NCI-H345 treated with DMSO at 0.1 percent for 48 hours (cell line): ENCODE results near the gene MMP13.
"Not testable (repeated sequence)": the region's sequence is repeated elsewhere in the genome, so short reads cannot be mapped to it uniquely, and the experiment has no call there.

Experiments used
- DNase-seq: peaks from one replicate; lab custom pipeline; 2025; ENCODE audit not compliant: unreplicated experiment; lab: John Stamatoyannopoulos, UW

Gene MMP13

GRCh38 chr11:102903895-102904294 lies 51.6 kb downstream of the MMP13 start:
- not testable (repeated sequence) for DNase-seq

DNA sequence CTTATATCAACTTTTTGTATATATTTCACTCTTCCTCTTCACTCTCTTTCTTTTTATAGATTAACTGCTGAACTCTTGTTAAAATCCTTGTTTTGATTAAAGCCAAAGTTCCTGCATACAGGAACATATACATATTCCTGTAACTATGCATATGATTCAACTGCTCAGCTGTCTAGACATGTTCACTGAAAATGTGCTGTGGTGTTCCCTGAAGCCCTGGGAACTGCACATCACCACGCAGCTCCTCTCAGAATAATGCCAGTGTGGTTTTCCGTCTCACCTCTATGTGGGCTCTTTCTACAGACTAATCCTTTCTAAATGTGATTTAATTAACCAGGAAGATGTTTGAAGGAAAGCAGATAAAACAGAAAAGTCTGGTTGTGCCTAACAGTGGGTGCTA lies 55.2 kb downstream of the MMP13 start:
- DNase-seq, result no peak
